Activated B cell treated with CpG ODN at 0.5 μM for 24 hours (primary cell): ENCODE measurements around the gene ABCB8. TPM values are rescaled to one million over a fixed set of nuclear protein-coding genes. Genes with fewer than 3 reads are reported as not detected.
A peak's percentile ranks its signal among the peaks of the same experiment; 100 is the strongest.

Experiments
- ATAC-seq: fragments of 200-7000 bp; cut with Tn5 transposase; one replicate; pipeline ENCODE4 v1.10.0; 2021; ENCODE audit warnings: low read depth, mild to moderate bottlenecking, moderate library complexity
- CTCF ChIA-PET: fragments of 350-600 bp; sonication (Branson Sonifier 250); formaldehyde crosslinking; loops from one replicate; lab custom pipeline; 2021; ENCODE audit warnings: antibody characterized with exemption; lab: Charles Lee
- POLR2A ChIA-PET: fragments of 350-600 bp; sonication (Branson Sonifier 250); formaldehyde crosslinking; loops from one replicate; lab custom pipeline; 2021; ENCODE audit warnings: antibody characterized with exemption; lab: Charles Lee
- DNase-seq: peaks from one replicate; pipeline ENCODE4 v3.0.0; 2022
- H3K27ac Mint-ChIP-seq: one replicate; pipeline ENCODE4 v1.8.0; 2020; ENCODE audit warnings: mixed read lengths
- H3K27me3 Mint-ChIP-seq: one replicate; pipeline ENCODE4 v1.8.0; 2021; ENCODE audit warnings: mixed read lengths
- H3K36me3 Mint-ChIP-seq: one replicate; pipeline ENCODE4 v1.8.0; 2021; ENCODE audit warnings: low read depth, mixed read lengths
- H3K4me1 Mint-ChIP-seq: one replicate; pipeline ENCODE4 v1.8.0; 2021; ENCODE audit warnings: mixed read lengths
- H3K4me3 Mint-ChIP-seq: one replicate; pipeline ENCODE4 v1.8.0; 2020; ENCODE audit warnings: mild to moderate bottlenecking, mixed read lengths
- H3K9me3 Mint-ChIP-seq: one replicate; pipeline ENCODE4 v1.8.0; 2020; ENCODE audit warnings: mixed read lengths
- CTCF ChIP-seq: fragments of 200-600 bp; IDR thresholded peaks from one replicate; pipeline ENCODE4 v1.8.0; 2022; ENCODE audit warnings: antibody characterized with exemption, mild to moderate bottlenecking
- intact Hi-C: fragments of 100-400 bp; cut with micrococcal nuclease; formaldehyde crosslinking; loops from one replicate; pipeline ENCODE4 v1.15.1; 2024
- total RNA-seq: library from RNA; stranded (reverse); gene quantifications from 2 replicates; pipeline ENCODE4 v1.2.3, GENCODE V29; 2022

ABCB8 gene
- total RNA-seq, 1 donor from 2014 or later, result 46.5 TPM

GRCh38 chr7:151060416-151061212 lies 32.4 kb downstream of the ABCB8 start:
- ATAC-seq, result no peak
- DNase-seq, result no peak
- CTCF ChIA-PET, result interaction anchor here (0.7 kb wide), 1 partner anchor 28 kb away, joined by 3 read pairs; no protein-coding TSS in a partner anchor
- Mint-ChIP-seq H3K36me3 (peaks cover 23% of the 10 kb centered on the region), H3K4me3 (peak overlapping the region; percentile 92), H3K27ac (no peak overlapping the region), H3K9me3 (no peaks in the 10 kb centered on the region), H3K27me3 (no peaks in the 10 kb centered on the region), H3K4me1 (peaks cover 36% of the 10 kb centered on the region)
- POLR2A ChIA-PET, result interaction anchor here (0.6 to 3.2 kb wide), 4 partner anchors 16 to 32 kb away, joined by 3 to 19 read pairs (median 8); partner anchors contain the start of genes ABCB8 and FASTK
- intact Hi-C loops, result no loop called here
- no peak for TF ChIP-seq CTCF

- no peaks in the 10 kb centered on the region for H3K9me3 Mint-ChIP-seq
- peaks cover 36% of the 10 kb centered on the region for H3K4me1 Mint-ChIP-seq
- H3K27ac Mint-ChIP-seq, result no peak overlapping the region
- H3K36me3 Mint-ChIP-seq, result peaks cover 26% of the 10 kb centered on the region
- peak overlapping the region; percentile 92 for H3K4me3 Mint-ChIP-seq
- no peaks in the 10 kb centered on the region for H3K27me3 Mint-ChIP-seq
- ATAC-seq, result no peak
- ChIA-PET POLR2A (interaction anchor here (0.6 to 3.2 kb wide), 3 partner anchors 15 to 19 kb away, joined by 3 to 14 read pairs (median 3); partner anchors contain the start of gene FASTK), CTCF (no interaction called here)
- no peak for TF ChIP-seq CTCF
- no peak for DNase-seq
- intact Hi-C loops, result no loop called here
These were observed 33.2 kb downstream of the ABCB8 start for GRCh38 chr7:151061213-151062110.

GRCh38 chr7:151062111-151062398 lies 33.8 kb downstream of the ABCB8 start:
- Mint-ChIP-seq H3K9me3 (no peaks in the 10 kb centered on the region), H3K4me1 (peaks cover 33% of the 10 kb centered on the region), H3K36me3 (peaks cover 28% of the 10 kb centered on the region), H3K4me3 (no peak overlapping the region), H3K27ac (no peak overlapping the region), H3K27me3 (no peaks in the 10 kb centered on the region)
- POLR2A ChIA-PET, result no interaction called here
- DNase-seq (no peak), ATAC-seq (no peak)
- intact Hi-C loops, result no loop called here
- no peak for TF ChIP-seq CTCF
- CTCF ChIA-PET, result no interaction called here

GRCh38 chr7:151062399-151063211 lies 34.4 kb downstream of the ABCB8 start:
- intact Hi-C loops, result no loop called here
- no peaks in the 10 kb centered on the region for H3K27me3 Mint-ChIP-seq
- H3K4me1 Mint-ChIP-seq, result peaks cover 27% of the 10 kb centered on the region
- ChIA-PET POLR2A (interaction anchor here (0.6 to 0.9 kb wide), 2 partner anchors 50 to 814 kb away, joined by 3 read pairs; partner anchors contain the start of gene PRKAG2), CTCF (no interaction called here)
- no peak overlapping the region for H3K4me3 Mint-ChIP-seq
- H3K27ac Mint-ChIP-seq, result no peak overlapping the region
- H3K9me3 Mint-ChIP-seq, result no peaks in the 10 kb centered on the region
- no peak for TF ChIP-seq CTCF
- DNase-seq (no peak), ATAC-seq (no peak)
- peaks cover 33% of the 10 kb centered on the region for H3K36me3 Mint-ChIP-seq
